Neural cell (in vitro differentiated cells): ENCODE results near the gene CRYGA. TPM values are rescaled to one million over a fixed set of nuclear protein-coding genes. Genes with fewer than 3 reads are reported as not detected.

ENCODE experiments used
- H2AFZ ChIP-seq: fragments of 200-600, 300-800 bp; sonication (generic), shearing (Covaris generic); 2 replicates; pipeline ENCODE4 v1.6.0; 2014; ENCODE audit warnings: low read depth, mild to moderate bottlenecking, antibody characterized with exemption, low read length, moderate library complexity
- H3F3A ChIP-seq: fragments of 200-600 bp; shearing (Covaris generic); 2 replicates; pipeline ENCODE4 v1.6.1; 2016; ENCODE audit warnings: mild to moderate bottlenecking, moderate library complexity, mixed read lengths, antibody characterized with exemption, low read length; ENCODE audit not compliant: insufficient read depth, poor library complexity, severe bottlenecking
- H3K27ac ChIP-seq: fragments of 200-600, 300-800 bp; sonication (generic), shearing (Covaris generic); 2 replicates; pipeline ENCODE4 v1.5.1; 2014; ENCODE audit warnings: mild to moderate bottlenecking, low read length, moderate library complexity
- H3K27me3 ChIP-seq: fragments of 300-800, 200-600 bp; sonication (generic), shearing (Covaris generic); 2 replicates; pipeline ENCODE4 v1.6.0; 2014; ENCODE audit warnings: mild to moderate bottlenecking, low read depth, low read length, moderate library complexity; ENCODE audit not compliant: insufficient read depth
- H3K36me3 ChIP-seq: fragments of 300-800, 200-600 bp; sonication (generic), shearing (Covaris generic); 2 replicates; pipeline ENCODE4 v1.5.1; 2014; ENCODE audit warnings: mild to moderate bottlenecking, antibody characterized with exemption, low read length, moderate library complexity; ENCODE audit not compliant: insufficient read depth
- H3K4me2 ChIP-seq: fragments of 300-800, 200-600 bp; sonication (generic), shearing (Covaris generic); 2 replicates; pipeline ENCODE4 v1.6.0; 2014; ENCODE audit warnings: mild to moderate bottlenecking, low read length
- H3K4me3 ChIP-seq: fragments of 300-800, 200-600 bp; sonication (generic), shearing (Covaris generic); 2 replicates; pipeline ENCODE4 v1.5.1; 2014; ENCODE audit warnings: mild to moderate bottlenecking, low read length, moderate library complexity
- H3K79me2 ChIP-seq: fragments of 200-600 bp; shearing (Covaris generic); replicated peaks from 2 replicates; pipeline ENCODE4 v1.6.0; 2014; ENCODE audit warnings: mild to moderate bottlenecking, low read length, moderate library complexity; ENCODE audit not compliant: insufficient read depth
- H3K9ac ChIP-seq: fragments of 300-800, 200-600 bp; sonication (generic), shearing (Covaris generic); 2 replicates; pipeline ENCODE4 v1.6.1; 2016; ENCODE audit warnings: mild to moderate bottlenecking, low read length, mixed read lengths
- H3K9me2 ChIP-seq: fragments of 200-600 bp; shearing (Covaris generic); 2 replicates; pipeline ENCODE4 v1.6.1; 2016; ENCODE audit warnings: mild to moderate bottlenecking, low read length, mixed read lengths; ENCODE audit not compliant: insufficient read depth
- H3K9me3 ChIP-seq: fragments of 200-600, 300-800 bp; sonication (generic), shearing (Covaris generic); 2 replicates; pipeline ENCODE4 v1.6.1; 2016; ENCODE audit warnings: mild to moderate bottlenecking, mixed run types, low read length, moderate library complexity, mixed read lengths
- H4K20me1 ChIP-seq: fragments of 200-600 bp; shearing (Covaris generic); 2 replicates; pipeline ENCODE4 v1.6.1; 2016; ENCODE audit warnings: mild to moderate bottlenecking, mixed run types; ENCODE audit not compliant: insufficient read depth
- EP300 ChIP-seq: fragments of 450-650 bp; conservative IDR thresholded peaks from 2 replicates; pipeline ENCODE4 v1.6.1; 2014; ENCODE audit warnings: antibody characterized with exemption, mild to moderate bottlenecking, moderate library complexity; ENCODE audit not compliant: poor library complexity, severe bottlenecking
- EZH2 ChIP-seq: fragments of 200-600, 300-800 bp; shearing (Covaris generic), sonication (generic); IDR thresholded peaks from 2 replicates; pipeline ENCODE4 v1.6.1; 2014; ENCODE audit warnings: antibody characterized with exemption, low read length, borderline replicate concordance, mild to moderate bottlenecking; ENCODE audit not compliant: insufficient read depth, poor library complexity, severe bottlenecking
- MXI1 ChIP-seq: fragments of 450-650 bp; conservative IDR thresholded peaks from 2 replicates; pipeline ENCODE4 v1.6.1; 2014; ENCODE audit warnings: antibody characterized with exemption, mild to moderate bottlenecking; ENCODE audit not compliant: poor library complexity, severe bottlenecking
- POLR2AphosphoS5 ChIP-seq: IDR thresholded peaks from 2 replicates; pipeline ENCODE4 v1.6.1; 2012
- RAD21 ChIP-seq: fragments of 450-650 bp; conservative IDR thresholded peaks from 2 replicates; pipeline ENCODE4 v1.6.1; 2014; ENCODE audit warnings: antibody characterized with exemption, mild to moderate bottlenecking, moderate library complexity
- SMC3 ChIP-seq: fragments of 450-650 bp; conservative IDR thresholded peaks from 2 replicates; pipeline ENCODE4 v1.6.1; 2014; ENCODE audit warnings: antibody characterized with exemption, mild to moderate bottlenecking, moderate library complexity; ENCODE audit not compliant: poor library complexity
- TAF1 ChIP-seq: IDR thresholded peaks from 2 replicates; pipeline ENCODE4 v1.6.1; 2012; ENCODE audit warnings: low read depth
- polyA plus RNA-seq: library from polyadenylated mRNA; depleted of rRNA; stranded (reverse); fragments of >200 nt; gene quantifications from 2 replicates; pipeline ENCODE4 v1.2.3, GENCODE V29; 2014
- TF ChIP-seq, protein P1 (sequence below): IDR thresholded peaks from 2 replicates; pipeline ENCODE4 v1.6.1; 2012; ENCODE audit warnings: borderline replicate concordance
- TF ChIP-seq, protein P2 (sequence below): fragments of 450-650 bp; IDR thresholded peaks from 2 replicates; pipeline ENCODE4 v1.5.1; 2014; ENCODE audit warnings: antibody characterized with exemption, mild to moderate bottlenecking, moderate library complexity; ENCODE audit not compliant: poor library complexity, severe bottlenecking

Gene CRYGA
- polyA plus RNA-seq, 1 donor from 2014 or later, result not detected

DNA sequence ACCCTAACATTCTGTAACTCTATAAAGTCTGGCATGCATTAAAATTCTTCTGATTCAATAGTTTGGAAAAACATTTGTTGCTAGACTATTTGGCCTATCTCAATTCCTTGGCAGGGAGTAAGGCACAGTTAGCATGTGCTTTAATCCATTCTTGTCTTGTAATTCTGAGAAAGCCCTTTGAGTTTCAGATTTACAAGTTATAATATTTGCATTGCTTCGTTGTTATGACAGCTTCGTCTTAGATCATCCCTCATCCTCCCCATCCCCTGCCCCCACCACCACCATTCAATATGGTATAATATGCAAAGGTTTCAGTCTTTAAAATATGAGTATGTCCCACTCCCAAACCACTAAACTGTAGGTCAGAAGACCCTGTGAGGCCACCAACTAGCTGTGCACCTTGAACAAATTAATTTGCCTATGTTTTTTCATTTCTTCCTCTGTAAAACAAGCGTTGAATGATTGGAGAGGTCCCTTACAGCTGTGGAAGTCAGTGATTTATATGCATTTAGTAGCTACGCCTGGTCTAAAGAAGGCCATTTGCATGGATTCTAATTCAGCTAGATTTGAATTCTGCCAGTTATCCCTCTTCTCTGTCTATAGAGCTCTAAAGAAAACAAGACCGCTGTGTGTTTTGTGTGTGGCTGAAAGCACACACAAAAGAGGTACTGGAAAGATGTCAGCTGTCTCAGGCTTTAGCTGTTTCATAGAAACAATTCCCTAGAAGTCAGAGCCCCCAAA is 25.9 kb upstream of the CRYGA start:
- H3K9me2 ChIP-seq, result no peaks in the 10 kb centered on the region
- peak overlapping the region; percentile 97 for H2AFZ ChIP-seq
- H3F3A ChIP-seq, result no peaks in the 10 kb centered on the region
- peaks cover 3% of the 10 kb centered on the region for H3K79me2 ChIP-seq
- H3K9ac ChIP-seq, result peak overlapping the region; percentile 87
- H3K4me3 ChIP-seq, result peak overlapping the region; percentile 67
- TF ChIP-seq TAF1 (no peak), EZH2 (no peak), POLR2AphosphoS5 (no peak), MXI1 (no peak), RAD21 (no peak)
- no peaks in the 10 kb centered on the region for H4K20me1 ChIP-seq
- H3K27ac ChIP-seq, result peak overlapping the region; percentile 99
- no peaks in the 10 kb centered on the region for H3K27me3 ChIP-seq
- no peaks in the 10 kb centered on the region for H3K36me3 ChIP-seq
- peak overlapping the region; percentile 78 for H3K4me2 ChIP-seq
- H3K9me3 ChIP-seq, result no peaks in the 10 kb centered on the region

DNA sequence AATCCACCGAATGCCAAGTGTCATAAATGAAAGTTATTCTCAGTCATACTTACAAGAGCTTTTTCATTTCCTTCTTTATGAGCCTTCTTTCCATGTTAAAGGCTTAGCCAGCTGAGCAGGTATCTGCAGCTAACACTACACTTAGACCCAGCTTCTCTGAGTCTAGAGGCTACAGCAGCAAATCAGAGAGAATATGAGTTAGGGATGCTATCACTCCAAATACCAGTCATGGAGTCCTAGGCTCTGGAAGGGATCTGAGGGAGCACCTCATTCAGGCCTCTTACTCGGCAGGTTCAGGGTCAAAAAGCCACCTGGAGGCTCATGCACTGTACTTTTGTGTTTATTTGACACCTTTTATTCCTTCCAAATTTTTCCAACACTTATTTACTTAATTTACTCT is 23.5 kb upstream of the CRYGA start:
- Histone ChIP-seq H3K9me2 (no peaks in the 10 kb centered on the region), H3K36me3 (no peaks in the 10 kb centered on the region), H3K27ac (no peak overlapping the region), H3K4me3 (peak overlapping the region; percentile 51), H2AFZ (no peak overlapping the region), H4K20me1 (no peaks in the 10 kb centered on the region), H3K9me3 (no peaks in the 10 kb centered on the region), H3K9ac (no peak overlapping the region), H3K27me3 (no peaks in the 10 kb centered on the region), H3F3A (no peaks in the 10 kb centered on the region), H3K4me2 (no peak overlapping the region), H3K79me2 (peaks cover 3% of the 10 kb centered on the region)
- TF ChIP-seq TAF1 (no peak), EZH2 (no peak), POLR2AphosphoS5 (no peak), SMC3 (no peak), EP300 (no peak), MXI1 (no peak), RAD21 (no peak)
- TF ChIP-seq, protein P1, sequence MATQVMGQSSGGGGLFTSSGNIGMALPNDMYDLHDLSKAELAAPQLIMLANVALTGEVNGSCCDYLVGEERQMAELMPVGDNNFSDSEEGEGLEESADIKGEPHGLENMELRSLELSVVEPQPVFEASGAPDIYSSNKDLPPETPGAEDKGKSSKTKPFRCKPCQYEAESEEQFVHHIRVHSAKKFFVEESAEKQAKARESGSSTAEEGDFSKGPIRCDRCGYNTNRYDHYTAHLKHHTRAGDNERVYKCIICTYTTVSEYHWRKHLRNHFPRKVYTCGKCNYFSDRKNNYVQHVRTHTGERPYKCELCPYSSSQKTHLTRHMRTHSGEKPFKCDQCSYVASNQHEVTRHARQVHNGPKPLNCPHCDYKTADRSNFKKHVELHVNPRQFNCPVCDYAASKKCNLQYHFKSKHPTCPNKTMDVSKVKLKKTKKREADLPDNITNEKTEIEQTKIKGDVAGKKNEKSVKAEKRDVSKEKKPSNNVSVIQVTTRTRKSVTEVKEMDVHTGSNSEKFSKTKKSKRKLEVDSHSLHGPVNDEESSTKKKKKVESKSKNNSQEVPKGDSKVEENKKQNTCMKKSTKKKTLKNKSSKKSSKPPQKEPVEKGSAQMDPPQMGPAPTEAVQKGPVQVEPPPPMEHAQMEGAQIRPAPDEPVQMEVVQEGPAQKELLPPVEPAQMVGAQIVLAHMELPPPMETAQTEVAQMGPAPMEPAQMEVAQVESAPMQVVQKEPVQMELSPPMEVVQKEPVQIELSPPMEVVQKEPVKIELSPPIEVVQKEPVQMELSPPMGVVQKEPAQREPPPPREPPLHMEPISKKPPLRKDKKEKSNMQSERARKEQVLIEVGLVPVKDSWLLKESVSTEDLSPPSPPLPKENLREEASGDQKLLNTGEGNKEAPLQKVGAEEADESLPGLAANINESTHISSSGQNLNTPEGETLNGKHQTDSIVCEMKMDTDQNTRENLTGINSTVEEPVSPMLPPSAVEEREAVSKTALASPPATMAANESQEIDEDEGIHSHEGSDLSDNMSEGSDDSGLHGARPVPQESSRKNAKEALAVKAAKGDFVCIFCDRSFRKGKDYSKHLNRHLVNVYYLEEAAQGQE, result no peak
- TF ChIP-seq, protein P2, sequence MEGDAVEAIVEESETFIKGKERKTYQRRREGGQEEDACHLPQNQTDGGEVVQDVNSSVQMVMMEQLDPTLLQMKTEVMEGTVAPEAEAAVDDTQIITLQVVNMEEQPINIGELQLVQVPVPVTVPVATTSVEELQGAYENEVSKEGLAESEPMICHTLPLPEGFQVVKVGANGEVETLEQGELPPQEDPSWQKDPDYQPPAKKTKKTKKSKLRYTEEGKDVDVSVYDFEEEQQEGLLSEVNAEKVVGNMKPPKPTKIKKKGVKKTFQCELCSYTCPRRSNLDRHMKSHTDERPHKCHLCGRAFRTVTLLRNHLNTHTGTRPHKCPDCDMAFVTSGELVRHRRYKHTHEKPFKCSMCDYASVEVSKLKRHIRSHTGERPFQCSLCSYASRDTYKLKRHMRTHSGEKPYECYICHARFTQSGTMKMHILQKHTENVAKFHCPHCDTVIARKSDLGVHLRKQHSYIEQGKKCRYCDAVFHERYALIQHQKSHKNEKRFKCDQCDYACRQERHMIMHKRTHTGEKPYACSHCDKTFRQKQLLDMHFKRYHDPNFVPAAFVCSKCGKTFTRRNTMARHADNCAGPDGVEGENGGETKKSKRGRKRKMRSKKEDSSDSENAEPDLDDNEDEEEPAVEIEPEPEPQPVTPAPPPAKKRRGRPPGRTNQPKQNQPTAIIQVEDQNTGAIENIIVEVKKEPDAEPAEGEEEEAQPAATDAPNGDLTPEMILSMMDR, result no peak
